ENCODE measurements around the gene ULBP3.

- TF ChIP-seq L3MBTL2 (conservative IDR thresholded peaks at IDR 0.05) (no peak), BHLHE40 (IDR thresholded peaks at IDR 0.05; ENCODE audit: borderline replicate concordance) (no peak), SP1 (IDR thresholded peaks at IDR 0.05) (no peak), FOXM1 (IDR thresholded peaks at IDR 0.05; ENCODE audit: borderline replicate concordance) (no peak), TARDBP (IDR thresholded peaks at IDR 0.05) (no peak), ELF4 (IDR thresholded peaks at IDR 0.05) (no peak), HDGF (IDR thresholded peaks at IDR 0.05; ENCODE audit: borderline replicate concordance) (no peak), FOXA1 (IDR thresholded peaks at IDR 0.05) (no peak), FOXK2 (IDR thresholded peaks at IDR 0.05) (no peak), ZNF384 (IDR thresholded peaks at IDR 0.05) (no peak), CTBP1 (IDR thresholded peaks at IDR 0.05; ENCODE audit: borderline replicate concordance) (no peak), PKNOX1 (IDR thresholded peaks at IDR 0.05) (no peak), SUZ12 (IDR thresholded peaks at IDR 0.05) (no peak)
Observed at GRCh38 chr6:150086026-150086425, 17.1 kb upstream of the ULBP3 start.

Measured in HEK293T (cell line).